Melanocyte of skin (primary cell): ENCODE measurements around the gene MYD88. TPM values are rescaled to one million over a fixed set of nuclear protein-coding genes. Genes with fewer than 3 reads are reported as not detected.

ENCODE experiments used
- small RNA-seq, 2 donors: library from RNA; depleted of rRNA; stranded (forward); fragments of <200 nt; gene quantifications; one replicate each; pipeline ENCODE3, GENCODE V24; 2012
- total RNA-seq, 2 donors: library from RNA; depleted of rRNA; stranded (reverse); fragments of >200 nt; gene quantifications; 2 replicates each; pipeline ENCODE4 v1.2.3, GENCODE V29; 2012

Gene MYD88
- 10 to 100 TPM; 27.9 to 44.6 TPM for total RNA-seq

DNA sequence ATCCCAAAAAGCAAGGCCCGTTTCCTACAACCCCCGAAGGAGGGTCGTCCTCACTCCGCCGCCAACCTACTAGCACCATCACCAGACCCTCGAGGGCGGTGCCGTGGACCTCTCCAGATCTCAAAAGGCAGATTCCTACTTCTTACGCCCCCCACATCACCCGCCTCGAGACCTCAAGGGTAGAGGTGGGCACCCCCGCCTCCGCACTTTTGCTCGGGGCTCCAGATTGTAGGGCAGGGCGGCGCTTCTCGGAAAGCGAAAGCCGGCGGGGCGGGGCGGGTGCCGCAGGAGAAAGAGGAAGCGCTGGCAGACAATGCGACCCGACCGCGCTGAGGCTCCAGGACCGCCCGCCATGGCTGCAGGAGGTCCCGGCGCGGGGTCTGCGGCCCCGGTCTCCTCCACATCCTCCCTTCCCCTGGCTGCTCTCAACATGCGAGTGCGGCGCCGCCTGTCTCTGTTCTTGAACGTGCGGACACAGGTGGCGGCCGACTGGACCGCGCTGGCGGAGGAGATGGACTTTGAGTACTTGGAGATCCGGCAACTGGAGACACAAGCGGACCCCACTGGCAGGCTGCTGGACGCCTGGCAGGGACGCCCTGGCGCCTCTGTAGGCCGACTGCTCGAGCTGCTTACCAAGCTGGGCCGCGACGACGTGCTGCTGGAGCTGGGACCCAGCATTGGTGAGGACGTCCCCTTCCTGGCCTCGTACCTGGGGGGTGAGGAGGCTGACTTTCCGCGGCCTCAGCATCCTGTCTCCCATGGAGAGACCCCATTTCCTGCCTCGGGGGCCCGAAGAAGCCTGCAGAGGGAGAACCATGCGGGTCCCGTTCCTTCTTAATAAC lies at the start of gene MYD88:
Gene MYD88 (plus strand): TSS at position 313 of the 842 bp plus-strand sequence. CDS start 40 bp downstream, at position 353.

GRCh38 chr3:38136777-38137614 lies 1.5 kb upstream of the MYD88 start, which contains the start of gene ACAA1:
Gene ACAA1, minus strand, starts transcription at chr3:38137127. Its CDS starts 92 bp downstream, at chr3:38137035.

GRCh38 chr3:38164952-38165721 lies 26.7 kb downstream of the MYD88 start, which contains the start of gene OXSR1:
Gene OXSR1, plus strand, starts transcription at chr3:38165537. Its CDS starts 340 bp downstream, at chr3:38165877.

Small RNA genes within 50 kb of the gene (small RNA-seq; reads per million reads assigned to genes)
- 0 reads per million in 2 donors for gene RF00019

Other genes starting within 250 kb of the MYD88 start
- 1 to 10 TPM; 3.7 to 5.5 TPM for gene VILL, start 147.9 kb upstream of the MYD88 start, total RNA-seq
- 10 to 100 TPM in 1 of 2 donors, 1 to 10 TPM in 1; 10.0 to 14.7 TPM for gene PLCD1, start 109.0 kb upstream of the MYD88 start, total RNA-seq
- gene DLEC1, start 99.5 kb upstream of the MYD88 start, total RNA-seq: under 1 TPM in 1 of 2 donors, not detected in 1; under 0.01 TPM
- 10 to 100 TPM; 25.8 to 33.6 TPM for gene ACAA1, start 1.5 kb upstream of the MYD88 start, total RNA-seq
- 10 to 100 TPM; 31.7 to 41.3 TPM for gene OXSR1, start 26.9 kb downstream of the MYD88 start, total RNA-seq
- gene SLC22A13, start 127.2 kb downstream of the MYD88 start, total RNA-seq: under 1 TPM; under 0.01 to 0.33 TPM
- gene SLC22A14, start 143.6 kb downstream of the MYD88 start, total RNA-seq: under 1 TPM in 1 of 2 donors, not detected in 1; under 0.01 TPM
- 10 to 100 TPM; 14.8 to 25.3 TPM for gene XYLB, start 208.1 kb downstream of the MYD88 start, total RNA-seq